Liver (tissue), 9 donors: ENCODE data around the gene C6orf120. TPM values are rescaled to one million over a fixed set of nuclear protein-coding genes. Genes with fewer than 3 reads are reported as not detected.

Experiments used
- DNase-seq: peaks from one replicate; pipeline ENCODE4 v3.0.0-alpha.2; 2017; ENCODE audit warnings: low spot score
- H3K27ac ChIP-seq, 2 donors: one replicate each; pipeline ENCODE4 v1.7.0; 2013; ENCODE audit warnings: inconsistent platforms in 2 of 2, low read length in 2 of 2, control low read depth in 1 of 2, low read depth in 1 of 2, mild to moderate bottlenecking in 1 of 2
- H3K27me3 ChIP-seq, 4 donors: one replicate each; pipeline versions ENCODE4 v1.6.1 to v1.7.0; 2013; ENCODE audit warnings: low read length in 3 of 4, inconsistent platforms in 1 of 4, mild to moderate bottlenecking in 1 of 4, moderate library complexity in 1 of 4; ENCODE audit not compliant: control insufficient read depth in 4 of 4, insufficient read depth in 4 of 4
- H3K36me3 ChIP-seq, 4 donors: one replicate each; pipeline versions ENCODE4 v1.6.1 to v1.7.0; 2013; ENCODE audit warnings: low read length in 3 of 4, mild to moderate bottlenecking in 3 of 4, low read depth in 1 of 4, moderate library complexity in 1 of 4; ENCODE audit not compliant: control insufficient read depth in 4 of 4, insufficient read depth in 3 of 4
- H3K4me1 ChIP-seq, 4 donors: one replicate each; pipeline versions ENCODE4 v1.6.1 to v1.7.0; 2013; ENCODE audit warnings: low read length in 3 of 4, mild to moderate bottlenecking in 3 of 4, moderate library complexity in 1 of 4; ENCODE audit not compliant: control insufficient read depth in 4 of 4, insufficient read depth in 4 of 4
- H3K4me3 ChIP-seq, 3 donors: one replicate each; pipeline versions ENCODE4 v1.6.1 to v1.7.0; 2013; ENCODE audit warnings: low read length in 3 of 3, control low read depth in 1 of 3, low read depth in 1 of 3, mild to moderate bottlenecking in 1 of 3
- H3K9ac ChIP-seq, 2 donors: one replicate each; pipeline ENCODE4 v1.7.0; 2013; ENCODE audit warnings: low read length in 2 of 2, mild to moderate bottlenecking in 2 of 2, moderate library complexity in 2 of 2, control low read depth in 1 of 2, low read depth in 1 of 2
- H3K9me3 ChIP-seq, 4 donors: one replicate each; pipeline versions ENCODE4 v1.6.1 to v1.7.0; 2013; ENCODE audit warnings: low read length in 3 of 4; ENCODE audit not compliant: control insufficient read depth in 4 of 4
- CTCF ChIP-seq: fragments of 150-350 bp; IDR thresholded peaks from 2 replicates; pipeline ENCODE4 v1.5.1; 2017; ENCODE audit warnings: improper control_type of control experiment, low read depth, low read length; ENCODE audit not compliant: missing input control
- FOXA1 ChIP-seq: IDR thresholded peaks from 2 replicates; pipeline ENCODE4 v1.6.1; 2016; ENCODE audit warnings: antibody characterized with exemption
- FOXA2 ChIP-seq: IDR thresholded peaks from 2 replicates; pipeline ENCODE4 v1.6.1; 2016; ENCODE audit warnings: antibody characterized with exemption
- GABPA ChIP-seq, 2 donors: IDR thresholded peaks in 1 of 2; conservative IDR thresholded peaks in 1 of 2; 2 replicates each; pipeline ENCODE4 v1.6.1; 2016; ENCODE audit warnings: antibody characterized with exemption in 2 of 2, mild to moderate bottlenecking in 1 of 2, moderate library complexity in 1 of 2
- HNF4G ChIP-seq: IDR thresholded peaks from 2 replicates; pipeline ENCODE4 v1.6.1; 2016; ENCODE audit warnings: antibody characterized with exemption
- MAX ChIP-seq: IDR thresholded peaks from 2 replicates; pipeline ENCODE4 v1.6.1; 2016; ENCODE audit warnings: antibody characterized with exemption
- RXRA ChIP-seq, 2 donors: IDR thresholded peaks; 2 replicates each; pipeline ENCODE4 v1.6.1; 2017 to 2018; ENCODE audit warnings: antibody characterized with exemption in 2 of 2, mild to moderate bottlenecking in 1 of 2
- SP1 ChIP-seq: IDR thresholded peaks from 2 replicates; pipeline ENCODE4 v1.6.1; 2018; ENCODE audit warnings: antibody characterized with exemption, mild to moderate bottlenecking
- TAF1 ChIP-seq: conservative IDR thresholded peaks from 2 replicates; pipeline ENCODE4 v1.6.1; 2016; ENCODE audit warnings: antibody characterized with exemption, mild to moderate bottlenecking
- YY1 ChIP-seq: IDR thresholded peaks from 2 replicates; pipeline ENCODE4 v1.6.1; 2016; ENCODE audit warnings: antibody characterized with exemption, mild to moderate bottlenecking
- WGBS: extraction: QIAGEN DNeasy Blood & Tissue Kit; methylation state at CpG from one replicate; pipeline ENCODE4 v1.1.7; 2013; 5-methylcytosine and 5-hydroxymethylcytosine counted together
- polyA plus RNA-seq, 2 donors: library from polyadenylated mRNA; stranded (reverse) in 1 of 2; unstranded in 1 of 2; fragments of 200-250 nt in 1 of 2; fragments of >200 nt in 1 of 2; fragmentation: Nextera tagmentation in 1 of 2; extraction: Ambion mirVana in 1 of 2; gene quantifications; one replicate each; pipeline versions ENCODE4 v1.2.1 to v1.2.3, GENCODE V29; 2013 to 2015
- total RNA-seq, 2 donors: library from RNA; depleted of rRNA; stranded (reverse); fragments of >200 nt; gene quantifications; one replicate each; pipeline ENCODE4 v1.2.3, GENCODE V29; 2014
- TF ChIP-seq, protein P1 (sequence below): IDR thresholded peaks from 2 replicates; pipeline ENCODE4 v1.6.1; 2016; ENCODE audit warnings: antibody characterized with exemption
- TF ChIP-seq, protein P2 (sequence below): IDR thresholded peaks from 2 replicates; pipeline ENCODE4 v1.6.1; 2016; ENCODE audit warnings: antibody characterized with exemption, mild to moderate bottlenecking
- donor health status: healthy.
- donor health status: healthy.
- donor health status: healthy.
- donor health status: healthy.
- donor health status: healthy.

C6orf120 gene
- total and polyA plus RNA-seq, 4 donors, result 10.5 to 29.7 (median 19.4) TPM

GRCh38 chr6:169745405-169745804 lies 43.5 kb downstream of the C6orf120 start:
- 87% methylated on average over 3 of the region's 3 CpGs for WGBS
- TF ChIP-seq FOXA2 (no peak), GABPA (IDR thresholded peaks at IDR 0.05 in 1 of 2, conservative IDR thresholded peaks at IDR 0.05 in 1 of 2) (no peak), HNF4G (no peak), SP1 (no peak), RXRA (IDR thresholded peaks at IDR 0.05) (no peak), CTCF (no peak), FOXA1 (no peak), MAX (no peak), YY1 (no peak)
- TF ChIP-seq, protein P1, sequence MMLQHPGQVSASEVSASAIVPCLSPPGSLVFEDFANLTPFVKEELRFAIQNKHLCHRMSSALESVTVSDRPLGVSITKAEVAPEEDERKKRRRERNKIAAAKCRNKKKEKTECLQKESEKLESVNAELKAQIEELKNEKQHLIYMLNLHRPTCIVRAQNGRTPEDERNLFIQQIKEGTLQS, result no peak
- TF ChIP-seq, protein P2, sequence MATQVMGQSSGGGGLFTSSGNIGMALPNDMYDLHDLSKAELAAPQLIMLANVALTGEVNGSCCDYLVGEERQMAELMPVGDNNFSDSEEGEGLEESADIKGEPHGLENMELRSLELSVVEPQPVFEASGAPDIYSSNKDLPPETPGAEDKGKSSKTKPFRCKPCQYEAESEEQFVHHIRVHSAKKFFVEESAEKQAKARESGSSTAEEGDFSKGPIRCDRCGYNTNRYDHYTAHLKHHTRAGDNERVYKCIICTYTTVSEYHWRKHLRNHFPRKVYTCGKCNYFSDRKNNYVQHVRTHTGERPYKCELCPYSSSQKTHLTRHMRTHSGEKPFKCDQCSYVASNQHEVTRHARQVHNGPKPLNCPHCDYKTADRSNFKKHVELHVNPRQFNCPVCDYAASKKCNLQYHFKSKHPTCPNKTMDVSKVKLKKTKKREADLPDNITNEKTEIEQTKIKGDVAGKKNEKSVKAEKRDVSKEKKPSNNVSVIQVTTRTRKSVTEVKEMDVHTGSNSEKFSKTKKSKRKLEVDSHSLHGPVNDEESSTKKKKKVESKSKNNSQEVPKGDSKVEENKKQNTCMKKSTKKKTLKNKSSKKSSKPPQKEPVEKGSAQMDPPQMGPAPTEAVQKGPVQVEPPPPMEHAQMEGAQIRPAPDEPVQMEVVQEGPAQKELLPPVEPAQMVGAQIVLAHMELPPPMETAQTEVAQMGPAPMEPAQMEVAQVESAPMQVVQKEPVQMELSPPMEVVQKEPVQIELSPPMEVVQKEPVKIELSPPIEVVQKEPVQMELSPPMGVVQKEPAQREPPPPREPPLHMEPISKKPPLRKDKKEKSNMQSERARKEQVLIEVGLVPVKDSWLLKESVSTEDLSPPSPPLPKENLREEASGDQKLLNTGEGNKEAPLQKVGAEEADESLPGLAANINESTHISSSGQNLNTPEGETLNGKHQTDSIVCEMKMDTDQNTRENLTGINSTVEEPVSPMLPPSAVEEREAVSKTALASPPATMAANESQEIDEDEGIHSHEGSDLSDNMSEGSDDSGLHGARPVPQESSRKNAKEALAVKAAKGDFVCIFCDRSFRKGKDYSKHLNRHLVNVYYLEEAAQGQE, result no peak
- Histone ChIP-seq H3K27me3 (no peaks in the 10 kb centered on the region), H3K4me3 (no peak overlapping the region), H3K4me1 (peaks cover 0 to 10% (median 2%) of the 10 kb centered on the region in 4 donors), H3K27ac (no peak overlapping the region), H3K9me3 (no peaks in the 10 kb centered on the region), H3K9ac (no peak overlapping the region), H3K36me3 (no peaks in the 10 kb centered on the region)
- no peak for DNase-seq

GRCh38 chr6:169746556-169746955 lies 44.6 kb downstream of the C6orf120 start:
- H3K4me1 ChIP-seq, result peaks cover 0 to 11% (median 2%) of the 10 kb centered on the region in 4 donors
- no peak overlapping the region for H3K4me3 ChIP-seq
- 96% methylated on average over 1 of the region's 1 CpG for WGBS
- no peak for TF ChIP-seq TAF1
- no peaks in the 10 kb centered on the region for H3K9me3 ChIP-seq
- H3K27ac ChIP-seq, result no peak overlapping the region
- no peaks in the 10 kb centered on the region for H3K36me3 ChIP-seq
- no peaks in the 10 kb centered on the region for H3K27me3 ChIP-seq
- H3K9ac ChIP-seq, result no peak overlapping the region
- no peak for DNase-seq
